GM12865 (cell line): Measurements from ENCODE around the gene RSKR.

Source experiments
- DNase-seq: peaks from one replicate; pipeline ENCODE4 v3.0.0; 2010; ENCODE audit warnings: low read depth
- H3K4me3 ChIP-seq: 2 replicates; pipeline ENCODE4 v1.5.1; 2011; ENCODE audit warnings: mild to moderate bottlenecking, low read depth, low read length, control low read depth
- TF ChIP-seq, protein P1 (sequence below): IDR thresholded peaks from 2 replicates; pipeline ENCODE4 v1.5.1; 2011; ENCODE audit warnings: low read length, control low read depth, low read depth, inconsistent platforms; ENCODE audit not compliant: insufficient read depth; ENCODE audit errors: missing control alignments

The RSKR gene

GRCh38 chr17:28655160-28655559, 41.2 kb upstream of the RSKR start:
- no peak for DNase-seq
- H3K4me3 ChIP-seq = no peak overlapping the region
- TF ChIP-seq, protein P1, sequence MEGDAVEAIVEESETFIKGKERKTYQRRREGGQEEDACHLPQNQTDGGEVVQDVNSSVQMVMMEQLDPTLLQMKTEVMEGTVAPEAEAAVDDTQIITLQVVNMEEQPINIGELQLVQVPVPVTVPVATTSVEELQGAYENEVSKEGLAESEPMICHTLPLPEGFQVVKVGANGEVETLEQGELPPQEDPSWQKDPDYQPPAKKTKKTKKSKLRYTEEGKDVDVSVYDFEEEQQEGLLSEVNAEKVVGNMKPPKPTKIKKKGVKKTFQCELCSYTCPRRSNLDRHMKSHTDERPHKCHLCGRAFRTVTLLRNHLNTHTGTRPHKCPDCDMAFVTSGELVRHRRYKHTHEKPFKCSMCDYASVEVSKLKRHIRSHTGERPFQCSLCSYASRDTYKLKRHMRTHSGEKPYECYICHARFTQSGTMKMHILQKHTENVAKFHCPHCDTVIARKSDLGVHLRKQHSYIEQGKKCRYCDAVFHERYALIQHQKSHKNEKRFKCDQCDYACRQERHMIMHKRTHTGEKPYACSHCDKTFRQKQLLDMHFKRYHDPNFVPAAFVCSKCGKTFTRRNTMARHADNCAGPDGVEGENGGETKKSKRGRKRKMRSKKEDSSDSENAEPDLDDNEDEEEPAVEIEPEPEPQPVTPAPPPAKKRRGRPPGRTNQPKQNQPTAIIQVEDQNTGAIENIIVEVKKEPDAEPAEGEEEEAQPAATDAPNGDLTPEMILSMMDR = no peak

- no peak for DNase-seq
- TF ChIP-seq, protein P1 = no peak
- H3K4me3 ChIP-seq = no peak overlapping the region
Observed at GRCh38 chr17:28648698-28649097, 34.7 kb upstream of the RSKR start.

DNA sequence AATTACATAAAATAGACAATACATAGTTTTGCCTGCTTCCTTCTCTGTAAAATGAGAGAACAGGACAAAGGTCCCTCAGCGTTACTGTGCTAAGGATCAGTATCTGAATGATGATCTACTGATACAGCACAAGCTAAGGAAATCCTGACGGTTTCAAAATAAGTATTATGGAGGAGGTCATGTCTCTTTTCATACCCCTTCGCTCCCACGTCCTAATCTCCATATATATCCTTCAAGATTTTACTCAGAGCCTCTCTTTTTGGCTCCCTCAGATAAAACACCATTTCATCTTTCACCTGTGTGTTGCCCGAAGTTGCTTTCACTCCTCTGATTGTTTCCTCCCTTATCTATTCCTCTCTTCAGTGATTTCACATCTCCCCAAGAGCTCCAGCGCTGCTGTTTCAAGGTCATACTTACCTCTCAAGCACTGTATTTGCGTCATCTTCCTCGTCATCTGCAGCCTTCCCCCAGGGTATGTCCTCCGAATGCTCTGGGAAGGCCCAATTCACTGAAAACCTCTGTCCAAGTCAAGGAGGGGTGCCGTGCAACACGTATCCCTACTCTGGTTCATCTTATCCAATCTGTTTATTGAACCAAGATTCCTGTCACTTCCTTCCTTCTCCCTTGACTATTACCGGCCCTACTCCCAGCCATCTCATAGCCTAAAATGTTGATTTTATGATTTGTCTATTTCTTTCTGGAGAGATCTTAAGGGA, 32.2 kb upstream of the RSKR start:
- DNase-seq = no peak
- H3K4me3 ChIP-seq = peak overlapping the region; percentile 81
- TF ChIP-seq, protein P1 = no peak

GRCh38 chr17:28645576-28645939, 31.6 kb upstream of the RSKR start:
- TF ChIP-seq, protein P1 = no peak
- DNase-seq = no peak
- peak overlapping the region; percentile 81 for H3K4me3 ChIP-seq

DNA sequence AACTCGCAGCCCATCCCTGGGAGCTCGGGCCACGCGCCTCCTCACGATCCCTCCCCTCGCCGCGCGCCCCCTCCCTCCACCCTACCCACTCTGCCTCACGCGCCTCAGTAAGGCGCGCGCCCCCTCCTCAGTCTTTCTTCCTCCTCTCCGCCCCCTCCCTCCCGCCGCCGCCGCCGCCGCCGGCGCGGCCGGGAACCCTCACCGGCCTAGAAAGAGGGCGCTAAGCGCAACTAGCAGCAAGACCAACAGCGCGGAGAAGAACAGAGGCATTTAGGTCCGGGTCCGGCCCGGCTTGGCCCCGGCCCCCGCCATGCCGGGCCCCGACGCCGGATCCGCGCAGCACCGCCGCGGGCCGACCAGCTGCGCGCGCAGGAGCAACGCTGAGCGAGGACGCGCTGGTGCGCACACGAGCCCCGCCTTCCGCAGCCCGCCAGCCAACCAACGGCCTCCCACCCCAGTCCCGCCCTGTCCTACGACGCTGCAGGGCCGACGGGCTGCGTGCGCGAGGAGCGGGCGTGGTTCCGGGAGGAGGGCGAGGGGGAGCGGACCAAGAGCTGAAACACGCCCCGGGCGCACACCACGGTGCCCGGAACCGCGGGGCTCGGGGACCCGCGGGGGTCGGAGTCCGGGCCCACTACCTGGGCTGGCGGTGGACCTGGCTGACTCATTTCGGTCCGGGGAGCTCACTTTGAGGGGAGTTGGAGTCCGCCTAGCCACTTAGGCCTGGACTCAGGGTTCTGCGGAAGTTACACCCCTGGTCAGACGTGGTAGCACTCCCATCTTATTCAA, 31.0 kb upstream of the RSKR start, which contains the start of gene BLTP2:
BLTP2 (minus strand) TSS at position 372 of the 789 bp plus-strand sequence; CDS start at position 270, 102 bp downstream.
- peak; percentile 98 for DNase-seq
- H3K4me3 ChIP-seq = peak within 1 kb of the TSS; percentile 81
- TF ChIP-seq, protein P1 = no peak

DNA sequence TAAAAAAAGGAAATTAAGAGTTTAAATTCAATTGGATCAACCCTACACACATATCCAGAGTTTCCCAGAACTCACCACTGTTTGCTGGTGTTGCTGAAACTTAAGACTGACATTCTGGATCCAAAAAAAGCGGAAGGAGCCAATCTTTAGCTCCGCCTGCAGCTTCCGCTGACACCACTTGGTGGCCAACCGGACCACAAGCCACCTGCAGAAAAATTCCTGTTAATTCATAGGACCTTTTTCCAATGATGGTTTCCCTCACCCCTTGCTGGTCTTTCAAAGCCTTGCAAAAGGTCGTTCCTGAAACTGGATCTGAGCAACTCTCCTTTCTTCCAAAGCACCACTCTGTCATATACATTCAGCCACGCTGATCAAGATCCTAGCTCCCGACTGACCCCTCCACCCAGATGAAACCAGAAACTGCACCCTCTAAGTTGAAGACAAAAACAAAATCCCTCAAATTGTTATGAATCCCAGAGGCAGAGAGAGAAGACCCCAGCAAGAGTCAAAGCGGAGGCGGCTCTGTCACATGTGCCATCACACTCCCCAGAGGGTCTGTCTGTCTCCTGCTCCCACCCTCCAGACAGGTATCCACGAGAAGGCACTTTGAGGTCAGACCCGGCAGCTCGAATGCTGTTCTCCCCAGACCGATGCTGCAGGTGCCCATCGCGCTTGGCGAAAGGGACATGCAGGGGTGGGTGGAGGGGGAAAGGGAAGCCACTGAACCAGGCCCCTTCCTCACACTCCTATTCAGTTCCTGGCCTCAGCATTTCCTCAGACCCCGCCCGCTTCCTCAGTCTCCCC, 30.2 kb upstream of the RSKR start:
- peak overlapping the region; percentile 63 for H3K4me3 ChIP-seq
- peak; percentile 71 for DNase-seq
- TF ChIP-seq, protein P1 = peak; percentile 43
